Measurements from ENCODE around the gene VSNL1. TPM values are rescaled to one million over a fixed set of nuclear protein-coding genes. Genes with fewer than 3 reads are reported as not detected.

Gene VSNL1
- total RNA-seq, 1 experiment from 2014 or later, result not detected

- no peaks in the 10 kb centered on the region for H3K9me3 ChIP-seq (replicated peaks)
- H3K36me3 ChIP-seq, result no peaks in the 10 kb centered on the region
- H3K27me3 ChIP-seq, result no peaks in the 10 kb centered on the region
- no peak overlapping the region for H3K27ac ChIP-seq
- no peak for DNase-seq
- no peak overlapping the region for H3K4me3 ChIP-seq
- H3K4me1 ChIP-seq, result no peaks in the 10 kb centered on the region
These were observed 65.2 kb downstream of the VSNL1 start for GRCh38 chr2:17605696-17606095.

DNA sequence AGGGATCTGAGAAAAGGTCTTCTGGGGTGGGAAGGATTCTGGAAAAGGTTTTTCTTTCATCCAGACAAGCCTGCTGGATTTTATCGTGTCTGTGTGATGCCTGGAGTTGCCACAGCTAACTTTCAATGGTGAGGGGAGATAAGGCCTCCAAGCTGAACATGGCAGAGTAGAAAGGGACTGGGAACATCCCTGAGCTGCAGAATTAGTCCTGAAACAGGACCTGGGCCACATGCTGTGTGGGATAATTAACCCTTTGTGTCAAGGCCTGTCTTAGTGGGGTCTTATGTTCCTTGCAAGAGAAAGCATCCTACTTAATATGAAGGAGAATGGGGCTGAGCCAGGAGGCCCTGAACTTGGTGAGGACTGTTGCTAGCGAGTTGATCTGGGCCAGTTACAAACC, 66.4 kb downstream of the VSNL1 start:
- Histone ChIP-seq H3K27me3 (no peaks in the 10 kb centered on the region), H3K4me3 (no peak overlapping the region), H3K36me3 (no peaks in the 10 kb centered on the region), H3K27ac (no peak overlapping the region), H3K4me1 (no peaks in the 10 kb centered on the region), H3K9me3 (replicated peaks) (no peaks in the 10 kb centered on the region)
- DNase-seq, result no peak

GRCh38 chr2:17607379-17607778, 66.9 kb downstream of the VSNL1 start:
- no peak overlapping the region for H3K27ac ChIP-seq
- DNase-seq, result no peak
- H3K36me3 ChIP-seq, result no peaks in the 10 kb centered on the region
- H3K27me3 ChIP-seq, result no peaks in the 10 kb centered on the region
- H3K4me1 ChIP-seq, result no peaks in the 10 kb centered on the region
- H3K9me3 ChIP-seq (replicated peaks), result no peaks in the 10 kb centered on the region
- no peak overlapping the region for H3K4me3 ChIP-seq

DNA sequence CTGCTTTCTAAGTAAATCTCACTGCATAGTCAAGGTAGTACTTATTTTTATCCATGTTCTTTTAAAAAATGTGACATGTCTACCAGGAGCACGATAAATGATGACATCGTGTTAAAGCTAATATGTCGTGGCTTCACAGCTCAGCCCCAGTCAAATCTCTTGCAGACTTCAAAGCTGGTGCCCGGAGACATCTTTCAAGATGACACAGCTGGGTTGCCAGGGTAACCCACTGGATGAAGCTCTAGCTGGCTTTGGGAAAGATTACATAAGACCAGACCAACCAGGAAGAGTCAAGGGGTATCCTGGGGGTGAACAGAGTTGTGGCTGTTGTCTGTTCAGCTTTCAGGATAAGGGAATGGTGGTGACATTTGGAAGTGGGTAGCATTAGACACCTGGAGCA, 67.8 kb downstream of the VSNL1 start:
- peak in 1 of 2 experiments; percentile 17 for DNase-seq
- H3K4me1 ChIP-seq, result no peaks in the 10 kb centered on the region

GRCh38 chr2:17610521-17610920, 70.0 kb downstream of the VSNL1 start:
- Histone ChIP-seq H3K36me3 (no peaks in the 10 kb centered on the region), H3K4me3 (no peak overlapping the region), H3K27ac (no peak overlapping the region), H3K9me3 (replicated peaks) (no peaks in the 10 kb centered on the region), H3K4me1 (no peaks in the 10 kb centered on the region), H3K27me3 (no peaks in the 10 kb centered on the region; the same call in 1 of the 2 replicates)
- no peak for DNase-seq

More for the DNA sequence above, 67.8 kb downstream of the VSNL1 start:
- Histone ChIP-seq H3K4me3 (no peak overlapping the region), H3K27ac (no peak overlapping the region), H3K27me3 (no peaks in the 10 kb centered on the region), H3K9me3 (replicated peaks) (no peaks in the 10 kb centered on the region), H3K36me3 (no peaks in the 10 kb centered on the region)

DNA sequence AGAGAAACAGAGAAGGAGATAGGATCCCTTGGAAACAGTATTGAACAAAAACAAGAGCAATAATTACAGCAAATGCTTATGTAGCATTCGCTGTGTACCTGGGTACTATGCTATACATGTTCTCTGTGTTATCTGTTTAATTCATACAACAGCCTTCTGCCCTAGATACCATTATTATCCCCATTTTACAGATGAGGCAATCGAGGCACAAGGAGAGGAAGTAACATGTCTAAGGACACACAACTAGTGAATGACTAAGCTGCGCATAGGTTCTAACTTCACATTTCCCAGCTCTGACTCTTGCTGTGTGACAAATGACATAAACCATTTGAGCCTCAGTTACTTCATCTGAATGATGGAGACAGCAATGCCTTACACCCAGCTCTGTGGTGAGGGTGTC, 70.5 kb downstream of the VSNL1 start:
- Histone ChIP-seq H3K4me3 (no peak overlapping the region), H3K9me3 (replicated peaks) (no peaks in the 10 kb centered on the region), H3K36me3 (no peaks in the 10 kb centered on the region), H3K27me3 (no peaks in the 10 kb centered on the region; the same call in 1 of the 2 replicates), H3K27ac (no peak overlapping the region), H3K4me1 (no peaks in the 10 kb centered on the region)
- no peak for DNase-seq

GRCh38 chr2:17614174-17614930, 73.9 kb downstream of the VSNL1 start:
- Histone ChIP-seq H3K27me3 (no peaks in the 10 kb centered on the region; the same call in 1 of the 2 replicates), H3K27ac (no peak overlapping the region), H3K36me3 (no peaks in the 10 kb centered on the region), H3K4me1 (no peaks in the 10 kb centered on the region), H3K4me3 (no peak overlapping the region), H3K9me3 (replicated peaks) (no peaks in the 10 kb centered on the region)
- DNase-seq, result no peak

GRCh38 chr2:17615147-17615546, 74.7 kb downstream of the VSNL1 start:
- Histone ChIP-seq H3K9me3 (replicated peaks) (no peaks in the 10 kb centered on the region), H3K36me3 (no peaks in the 10 kb centered on the region), H3K27ac (no peak overlapping the region), H3K4me3 (no peak overlapping the region), H3K4me1 (no peaks in the 10 kb centered on the region), H3K27me3 (no peaks in the 10 kb centered on the region; the same call in 1 of the 2 replicates)
- DNase-seq, result no peak

DNA sequence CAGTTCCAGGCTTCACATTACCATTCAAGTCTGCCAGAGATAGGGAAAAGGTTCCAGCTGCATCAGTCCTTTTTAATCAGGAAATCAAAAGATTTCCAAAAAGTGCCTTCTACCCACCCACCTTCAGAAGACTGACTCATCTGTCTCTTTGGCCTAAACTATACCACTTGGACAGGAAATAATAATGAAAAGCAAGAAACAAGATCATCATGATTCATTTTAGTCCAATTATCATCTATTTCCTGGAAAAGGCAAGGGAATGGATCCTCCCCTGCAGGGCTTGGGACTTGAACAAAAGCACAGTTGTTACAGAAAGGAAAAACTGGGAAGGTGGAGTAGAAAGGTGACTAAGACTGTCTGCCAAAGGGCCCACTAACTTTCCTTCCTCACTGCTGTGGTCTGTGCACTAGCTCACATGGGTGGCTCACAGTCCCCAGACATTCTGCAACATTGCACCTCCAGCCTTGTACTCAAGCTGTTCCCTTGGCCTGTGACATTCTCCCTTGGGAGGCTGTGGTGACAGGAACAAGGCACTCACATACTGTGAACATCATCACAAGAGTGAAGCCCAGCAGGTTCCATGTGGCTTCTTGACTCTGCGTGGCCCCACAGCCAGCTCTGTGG, 75.3 kb downstream of the VSNL1 start:
- Histone ChIP-seq H3K4me1 (no peaks in the 10 kb centered on the region), H3K27ac (no peak overlapping the region), H3K9me3 (replicated peaks) (no peaks in the 10 kb centered on the region), H3K27me3 (no peaks in the 10 kb centered on the region; the same call in 1 of the 2 replicates), H3K36me3 (no peaks in the 10 kb centered on the region), H3K4me3 (no peak overlapping the region)
- no peak for DNase-seq

DNA sequence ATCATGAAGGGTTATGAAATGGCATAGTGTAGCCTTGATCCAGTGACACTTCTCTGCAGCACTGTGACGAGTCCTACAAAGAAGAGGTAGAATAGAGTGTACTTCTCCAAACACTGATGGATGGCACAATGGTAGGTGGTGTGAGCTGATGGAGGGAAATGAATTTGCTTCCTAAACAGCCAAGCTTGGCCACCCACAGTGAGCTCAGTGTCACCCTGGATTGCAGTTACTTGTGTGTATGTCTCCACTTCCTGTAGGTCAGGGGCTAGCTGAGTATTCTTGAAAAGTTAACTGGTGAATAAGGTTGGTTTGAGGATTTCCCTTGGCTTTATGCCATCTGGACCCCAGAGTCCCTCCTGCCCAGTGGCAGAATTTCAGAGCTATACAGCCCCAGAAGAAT, 75.9 kb downstream of the VSNL1 start:
- Histone ChIP-seq H3K27me3 (no peaks in the 10 kb centered on the region; the same call in 1 of the 2 replicates), H3K36me3 (no peaks in the 10 kb centered on the region), H3K9me3 (replicated peaks) (no peaks in the 10 kb centered on the region), H3K4me3 (no peak overlapping the region), H3K4me1 (no peaks in the 10 kb centered on the region), H3K27ac (no peak overlapping the region)
- no peak for DNase-seq

GRCh38 chr2:17617516-17617915, 77.0 kb downstream of the VSNL1 start:
- no peaks in the 10 kb centered on the region for H3K9me3 ChIP-seq (replicated peaks)
- H3K36me3 ChIP-seq, result no peaks in the 10 kb centered on the region
- no peak overlapping the region for H3K4me3 ChIP-seq
- no peak overlapping the region for H3K27ac ChIP-seq
- no peak for DNase-seq
- H3K27me3 ChIP-seq, result no peaks in the 10 kb centered on the region; the same call in 1 of the 2 replicates
- H3K4me1 ChIP-seq, result no peaks in the 10 kb centered on the region

DNA sequence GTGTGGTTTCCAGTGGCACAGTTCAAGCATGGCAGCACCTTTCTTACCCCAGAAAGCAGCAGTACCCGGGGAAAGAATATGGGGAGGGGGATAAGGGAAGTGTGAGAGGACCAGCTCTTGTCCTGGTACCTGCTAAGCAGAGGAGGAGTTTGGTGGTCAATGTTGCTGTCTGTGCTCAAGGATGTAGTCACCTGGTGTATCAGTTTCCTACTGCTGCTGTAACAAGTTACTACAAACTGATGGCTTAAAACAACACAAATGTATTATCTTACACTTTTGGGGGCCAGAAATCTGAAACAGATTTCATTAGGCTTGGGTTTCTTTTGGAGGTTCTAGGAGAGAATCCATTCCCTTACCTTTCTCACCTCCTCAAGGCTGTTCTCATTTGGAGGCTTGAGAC, 77.5 kb downstream of the VSNL1 start:
- Histone ChIP-seq H3K4me3 (no peak overlapping the region), H3K27me3 (no peaks in the 10 kb centered on the region; the same call in 1 of the 2 replicates), H3K36me3 (no peaks in the 10 kb centered on the region), H3K9me3 (replicated peaks) (no peaks in the 10 kb centered on the region), H3K27ac (no peak overlapping the region), H3K4me1 (no peaks in the 10 kb centered on the region)
- no peak for DNase-seq

GRCh38 chr2:17620280-17620679, 79.8 kb downstream of the VSNL1 start:
- no peak overlapping the region for H3K4me3 ChIP-seq
- no peak for DNase-seq
- H3K27ac ChIP-seq, result no peak overlapping the region
- H3K27me3 ChIP-seq, result no peaks in the 10 kb centered on the region; the same call in 1 of the 2 replicates
- no peaks in the 10 kb centered on the region for H3K36me3 ChIP-seq
- H3K4me1 ChIP-seq, result no peaks in the 10 kb centered on the region
- H3K9me3 ChIP-seq (replicated peaks), result no peaks in the 10 kb centered on the region

GRCh38 chr2:17620841-17621240, 80.3 kb downstream of the VSNL1 start:
- no peak for DNase-seq
- Histone ChIP-seq H3K27ac (no peak overlapping the region), H3K27me3 (no peaks in the 10 kb centered on the region; the same call in 1 of the 2 replicates), H3K9me3 (replicated peaks) (no peaks in the 10 kb centered on the region), H3K4me3 (no peak overlapping the region), H3K4me1 (no peaks in the 10 kb centered on the region), H3K36me3 (no peaks in the 10 kb centered on the region)

- Histone ChIP-seq H3K27me3 (no peaks in the 10 kb centered on the region), H3K4me1 (no peaks in the 10 kb centered on the region), H3K27ac (no peak overlapping the region), H3K36me3 (no peaks in the 10 kb centered on the region), H3K4me3 (no peak overlapping the region), H3K9me3 (replicated peaks) (no peaks in the 10 kb centered on the region)
- no peak for DNase-seq
These were observed 81.3 kb downstream of the VSNL1 start for GRCh38 chr2:17621781-17622180.
